Ureter (tissue), 1 donor: ENCODE results near the gene MTERF4. TPM values are rescaled to one million over a fixed set of nuclear protein-coding genes. Genes with fewer than 3 reads are reported as not detected.

Source experiments
- DNase-seq: peaks from one replicate; pipeline ENCODE4 v3.0.0-alpha.2; 2020; ENCODE audit warnings: low spot score
- total RNA-seq: library from RNA; stranded (reverse); gene quantifications from one replicate; pipeline ENCODE4 v1.2.4, GENCODE V29; 2023
- donor health status: DM: yes; HTN: yes; CAD: no.

The MTERF4 gene
- total RNA-seq, 1 donor from 2014 or later: 37.6 TPM

- DNase-seq: no peak
Observed at GRCh38 chr2:241134711-241135110, 32.6 kb upstream of the MTERF4 start.

GRCh38 chr2:241133436-241133820, 31.3 kb upstream of the MTERF4 start:
- DNase-seq: no peak

- DNase-seq: no peak
Observed at GRCh38 chr2:241132538-241133435, 30.7 kb upstream of the MTERF4 start.

- no peak for DNase-seq
Observed at GRCh38 chr2:241131531-241131930, 29.4 kb upstream of the MTERF4 start.

GRCh38 chr2:241130316-241130715, 28.2 kb upstream of the MTERF4 start:
- DNase-seq: no peak

- DNase-seq: no peak
Observed at GRCh38 chr2:241129086-241129871, 27.2 kb upstream of the MTERF4 start.

- no peak for DNase-seq
Observed at GRCh38 chr2:241128266-241128665, 26.2 kb upstream of the MTERF4 start.

- DNase-seq: no peak
Observed at GRCh38 chr2:241126771-241127202, 24.7 kb upstream of the MTERF4 start.

GRCh38 chr2:241126201-241126611, 24.1 kb upstream of the MTERF4 start:
- DNase-seq: no peak

- no peak for DNase-seq
Observed at GRCh38 chr2:241125626-241126025, 23.5 kb upstream of the MTERF4 start.

GRCh38 chr2:241123816-241124536, 21.9 kb upstream of the MTERF4 start:
- no peak for DNase-seq

- no peak for DNase-seq
Observed at GRCh38 chr2:241122376-241123002, 20.4 kb upstream of the MTERF4 start.

- no peak for DNase-seq
Observed at GRCh38 chr2:241121008-241121407, 18.9 kb upstream of the MTERF4 start.

GRCh38 chr2:241120440-241120839, 18.4 kb upstream of the MTERF4 start:
- DNase-seq: no peak

GRCh38 chr2:241118737-241119505, 16.8 kb upstream of the MTERF4 start:
- DNase-seq: no peak

- no peak for DNase-seq
Observed at GRCh38 chr2:241116606-241117560, 14.8 kb upstream of the MTERF4 start.

- no peak for DNase-seq
Observed at GRCh38 chr2:241115361-241115760, 13.3 kb upstream of the MTERF4 start.

GRCh38 chr2:241114836-241115235, 12.7 kb upstream of the MTERF4 start:
- DNase-seq: no peak

- no peak for DNase-seq
Observed at GRCh38 chr2:241112592-241112991, 10.5 kb upstream of the MTERF4 start.

GRCh38 chr2:241112046-241112445, 10.0 kb upstream of the MTERF4 start:
- DNase-seq: no peak
